Small intestine (tissue), 7 donors: ENCODE results near the gene TMPRSS9. TPM values are rescaled to one million over a fixed set of nuclear protein-coding genes. Genes with fewer than 3 reads are reported as not detected.

Experiments
- DNase-seq, 2 donors: peaks; one replicate each; pipeline versions ENCODE4 v3.0.0 to v3.0.0-alpha.2; 2013
- FAIRE-seq: peaks from 2 replicates; lab custom pipeline; 2012; peaks lifted over from hg19 to GRCh38; lab: Jason Lieb, UNC
- H3K27ac ChIP-seq, 3 donors: one replicate each; pipeline ENCODE4 v1.5.1; 2013; ENCODE audit warnings: low read length in 2 of 3, mild to moderate bottlenecking in 2 of 3, control low read depth in 1 of 3, inconsistent platforms in 1 of 3, low read depth in 1 of 3, moderate library complexity in 1 of 3
- H3K27me3 ChIP-seq, 3 donors: one replicate each; pipeline ENCODE4 v1.6.1; 2013; ENCODE audit warnings: low read length in 3 of 3, inconsistent platforms in 1 of 3; ENCODE audit not compliant: control insufficient read depth in 3 of 3, insufficient read depth in 3 of 3
- H3K36me3 ChIP-seq, 3 donors: one replicate each; pipeline ENCODE4 v1.6.1; 2013; ENCODE audit warnings: low read length in 3 of 3, inconsistent platforms in 1 of 3, low read depth in 1 of 3, mild to moderate bottlenecking in 1 of 3, moderate library complexity in 1 of 3; ENCODE audit not compliant: control insufficient read depth in 3 of 3, insufficient read depth in 2 of 3
- H3K4me1 ChIP-seq, 3 donors: one replicate each; pipeline ENCODE4 v1.6.1; 2013; ENCODE audit warnings: low read length in 2 of 3, inconsistent platforms in 1 of 3, low read depth in 1 of 3, mild to moderate bottlenecking in 1 of 3, moderate library complexity in 1 of 3; ENCODE audit not compliant: control insufficient read depth in 3 of 3, insufficient read depth in 2 of 3
- H3K4me3 ChIP-seq, 3 donors: one replicate each; pipeline ENCODE4 v1.5.1; 2013; ENCODE audit warnings: low read length in 3 of 3, control low read depth in 1 of 3, inconsistent platforms in 1 of 3, low read depth in 1 of 3, mild to moderate bottlenecking in 1 of 3, moderate library complexity in 1 of 3
- H3K9me3 ChIP-seq, 2 donors: one replicate each; pipeline ENCODE4 v1.6.1; 2013; ENCODE audit warnings: low read depth in 1 of 2, low read length in 1 of 2; ENCODE audit not compliant: control insufficient read depth in 2 of 2, insufficient read depth in 1 of 2
- WGBS, 3 donors: extraction: QIAGEN DNeasy Blood & Tissue Kit; methylation state at CpG; one replicate each; pipeline ENCODE4 v1.1.7; 2013; 5-methylcytosine and 5-hydroxymethylcytosine counted together
- polyA plus RNA-seq, 4 donors: library from polyadenylated mRNA; stranded (reverse) in 3 of 4; unstranded in 1 of 4; fragments of 200-250 nt in 3 of 4; fragments of 120-200 nt in 1 of 4; gene quantifications; one replicate each; pipeline versions ENCODE4 v1.2.1 to v1.2.3, GENCODE V29; 2013
- donor health status: healthy with polysubstance abuse.
- donor health status: control.
- donor health status: control.
- donor health status: Bipolar disorder and iron deficiency.
- donor health status: healthy.

TMPRSS9 gene
- polyA plus RNA-seq, 4 donors = 0.53 to 0.54 TPM; not detected in 2

GRCh38 chr19:2318923-2319322 lies 41.1 kb upstream of the TMPRSS9 start:
- Histone ChIP-seq H3K4me3 (no peak overlapping the region), H3K9me3 (peaks cover 0 to 16% of the 10 kb centered on the region in 2 donors), H3K27me3 (peaks cover 0 to 1% (median 0%) of the 10 kb centered on the region in 3 donors), H3K4me1 (no peaks in the 10 kb centered on the region), H3K36me3 (peaks cover 0 to 39% (median 11%) of the 10 kb centered on the region in 3 donors), H3K27ac (no peak overlapping the region)
- FAIRE-seq (no peak), DNase-seq (no peak)
- WGBS, 3 donors = 48 to 79% (median 73%) methylated on average over 6 of the region's 6 CpGs

- WGBS, 3 donors = 91 to 93% (median 92%) methylated on average over 19 to 20 of the region's 20 CpGs
- Histone ChIP-seq H3K36me3 (peaks cover 0 to 45% (median 13%) of the 10 kb centered on the region in 3 donors), H3K4me3 (no peak overlapping the region), H3K9me3 (peaks cover 0 to 14% of the 10 kb centered on the region in 2 donors), H3K27ac (no peak overlapping the region), H3K4me1 (no peaks in the 10 kb centered on the region), H3K27me3 (peaks cover 0 to 1% (median 0%) of the 10 kb centered on the region in 3 donors)
- no peak for DNase-seq
- no peak for FAIRE-seq
Measured at GRCh38 chr19:2319551-2319950, 40.5 kb upstream of the TMPRSS9 start.

DNA sequence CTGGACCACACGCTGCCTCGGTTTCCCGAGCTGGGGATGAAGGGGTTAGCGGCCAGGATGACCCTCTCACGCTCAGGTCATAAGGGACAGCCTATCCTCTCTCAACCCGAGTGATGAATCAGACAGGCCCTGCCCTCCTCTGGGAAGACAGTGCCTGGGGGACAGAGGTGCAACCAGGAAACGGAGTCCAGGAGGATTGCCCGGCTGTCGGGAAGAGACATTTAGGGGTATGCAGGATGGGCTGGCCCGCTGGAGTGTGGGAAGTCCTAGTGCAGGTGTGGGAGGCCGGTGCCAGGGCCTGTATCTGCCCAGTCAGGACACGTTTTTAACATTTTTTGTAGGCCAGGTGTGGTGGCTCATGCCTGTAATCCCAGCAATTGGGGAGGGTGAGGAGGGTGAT lies 40.0 kb upstream of the TMPRSS9 start:
- Histone ChIP-seq H3K27me3 (no peaks in the 10 kb centered on the region), H3K27ac (no peak overlapping the region), H3K4me3 (no peak overlapping the region), H3K9me3 (peaks cover 0 to 9% of the 10 kb centered on the region in 2 donors), H3K36me3 (peaks cover 0 to 50% (median 13%) of the 10 kb centered on the region in 3 donors), H3K4me1 (no peaks in the 10 kb centered on the region)
- no peak for FAIRE-seq
- no peak for DNase-seq
- WGBS, 3 donors = 73 to 78% (median 78%) methylated on average over 12 of the region's 12 CpGs

DNA sequence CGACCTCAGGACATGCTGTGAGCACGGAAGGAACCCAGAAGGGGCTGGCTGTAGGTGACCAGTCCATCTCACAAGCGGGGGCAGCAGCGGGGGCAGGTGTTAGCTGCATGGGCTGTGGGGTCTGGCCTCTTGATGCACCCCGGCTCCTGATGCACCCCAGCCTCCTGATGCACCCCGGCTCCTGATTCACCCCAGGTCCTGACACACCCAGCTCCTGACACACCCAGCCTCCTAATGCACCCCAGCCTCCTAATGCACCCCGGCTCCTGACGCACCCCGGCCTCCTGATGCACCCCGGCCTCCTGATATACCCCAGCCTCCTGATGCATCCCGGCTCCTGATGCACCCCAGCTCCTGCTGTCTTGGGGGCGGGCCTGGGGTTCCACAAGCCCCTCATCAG lies 39.1 kb upstream of the TMPRSS9 start:
- H3K36me3 ChIP-seq = peaks cover 2 to 59% (median 13%) of the 10 kb centered on the region in 3 donors
- no peak overlapping the region for H3K4me3 ChIP-seq
- no peaks in the 10 kb centered on the region for H3K9me3 ChIP-seq
- WGBS, 3 donors = 73 to 85% (median 76%) methylated on average over 11 to 12 of the region's 12 CpGs
- no peaks in the 10 kb centered on the region for H3K27me3 ChIP-seq
- no peaks in the 10 kb centered on the region for H3K4me1 ChIP-seq
- H3K27ac ChIP-seq = no peak overlapping the region
- no peak for DNase-seq
- no peak for FAIRE-seq

GRCh38 chr19:2321565-2322283 lies 38.3 kb upstream of the TMPRSS9 start:
- no peak overlapping the region for H3K4me3 ChIP-seq
- H3K36me3 ChIP-seq = peaks cover 3 to 66% (median 13%) of the 10 kb centered on the region in 3 donors
- no peaks in the 10 kb centered on the region for H3K9me3 ChIP-seq
- DNase-seq (no peak), FAIRE-seq (no peak)
- 89 to 91% (median 90%) methylated on average over 36 to 39 of the region's 39 CpGs for WGBS, 3 donors
- no peaks in the 10 kb centered on the region for H3K27me3 ChIP-seq
- H3K4me1 ChIP-seq = peaks cover 0 to 1% (median 0%) of the 10 kb centered on the region in 3 donors
- no peak overlapping the region for H3K27ac ChIP-seq

DNA sequence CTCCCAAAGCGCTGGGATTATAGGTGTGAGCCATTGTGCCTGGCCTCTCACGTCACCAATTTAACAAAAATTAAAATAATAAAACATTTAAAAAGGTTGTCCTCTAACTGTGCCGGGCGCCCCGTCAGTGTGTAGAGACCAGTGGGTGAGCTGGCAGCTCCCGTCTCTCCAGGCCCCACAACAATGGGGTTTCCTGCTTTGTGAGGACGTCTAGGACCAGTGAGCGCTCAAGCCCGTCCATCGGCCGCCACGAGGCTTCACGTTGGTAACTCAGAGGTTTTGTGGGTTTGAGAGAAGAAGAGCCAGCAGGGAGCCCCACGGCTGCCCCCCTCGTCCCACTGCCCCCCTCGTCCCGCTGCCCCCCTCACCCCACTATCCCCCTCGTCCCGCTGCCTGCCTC lies 36.4 kb upstream of the TMPRSS9 start:
- no peaks in the 10 kb centered on the region for H3K27me3 ChIP-seq
- H3K4me1 ChIP-seq = peaks cover 0 to 10% (median 0%) of the 10 kb centered on the region in 3 donors
- H3K36me3 ChIP-seq = peaks cover 3 to 72% (median 13%) of the 10 kb centered on the region in 3 donors
- FAIRE-seq (no peak), DNase-seq (no peak)
- no peak overlapping the region for H3K4me3 ChIP-seq
- WGBS, 3 donors = 87 to 95% (median 92%) methylated on average over 19 of the region's 19 CpGs
- H3K9me3 ChIP-seq = no peaks in the 10 kb centered on the region
- H3K27ac ChIP-seq = no peak overlapping the region

GRCh38 chr19:2324220-2324948 lies 35.7 kb upstream of the TMPRSS9 start:
- FAIRE-seq = no peak
- peaks cover 3 to 73% (median 13%) of the 10 kb centered on the region in 3 donors for H3K36me3 ChIP-seq
- no peak overlapping the region for H3K4me3 ChIP-seq
- 85 to 89% (median 88%) methylated on average over 29 to 34 of the region's 34 CpGs for WGBS, 3 donors
- H3K27me3 ChIP-seq = no peaks in the 10 kb centered on the region
- DNase-seq = no peak
- H3K9me3 ChIP-seq = no peaks in the 10 kb centered on the region
- H3K27ac ChIP-seq = no peak overlapping the region
- peaks cover 0 to 13% (median 2%) of the 10 kb centered on the region in 3 donors for H3K4me1 ChIP-seq

DNA sequence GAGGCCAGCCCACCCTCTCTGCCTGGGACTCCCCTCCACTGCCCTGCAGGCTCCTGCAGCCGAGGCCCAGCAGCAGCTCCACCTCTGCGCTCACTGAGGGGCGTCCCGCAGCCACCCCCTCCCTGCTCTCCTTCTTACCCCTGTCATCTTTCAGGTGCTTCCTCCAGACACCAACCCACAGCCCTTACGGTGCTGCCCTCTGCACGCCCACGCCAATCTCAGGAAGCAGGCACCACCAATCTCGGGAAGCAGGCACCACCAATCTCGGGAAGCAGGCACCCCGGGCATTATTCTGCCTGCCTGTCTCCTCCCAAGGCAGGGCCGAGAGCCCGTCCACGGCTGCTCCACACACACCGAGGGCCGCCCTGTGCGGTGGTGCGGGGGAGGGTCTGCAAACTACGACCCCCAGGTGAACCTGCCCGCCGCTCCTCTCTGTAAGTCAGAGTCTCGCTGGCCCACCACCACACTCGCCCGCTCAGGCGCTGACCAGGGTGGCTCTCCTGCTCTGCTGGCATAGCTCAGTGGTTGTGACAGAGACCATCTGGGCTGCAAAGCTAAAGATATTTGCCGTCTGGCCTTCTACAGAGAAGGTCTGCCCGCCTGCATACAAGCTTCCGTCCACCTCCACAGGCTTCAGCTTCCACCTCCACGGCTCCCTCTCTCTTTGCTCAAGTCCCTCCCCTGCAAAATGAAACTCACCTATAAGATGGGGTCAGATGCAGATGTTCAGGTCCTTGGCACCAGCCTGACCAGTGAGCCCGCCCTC lies 34.6 kb upstream of the TMPRSS9 start:
- no peaks in the 10 kb centered on the region for H3K27me3 ChIP-seq
- no peak overlapping the region for H3K27ac ChIP-seq
- FAIRE-seq (no peak), DNase-seq (no peak)
- peaks cover 0 to 24% (median 5%) of the 10 kb centered on the region in 3 donors for H3K4me1 ChIP-seq
- no peaks in the 10 kb centered on the region for H3K9me3 ChIP-seq
- no peak overlapping the region for H3K4me3 ChIP-seq
- peaks cover 3 to 67% (median 13%) of the 10 kb centered on the region in 3 donors for H3K36me3 ChIP-seq
- 71 to 80% (median 74%) methylated on average over 29 of the region's 29 CpGs for WGBS, 3 donors
